AG04450 (cell line): Measurements from ENCODE around the gene POLR2E. TPM values are rescaled to one million over a fixed set of nuclear protein-coding genes. Genes with fewer than 3 reads are reported as not detected.

Source experiments
- CTCF ChIA-PET: fragments of 300-600, 350-600 bp; formaldehyde crosslinking; extraction: SDS; loops from one replicate; lab custom pipeline; 2022; ENCODE audit warnings: antibody characterized with exemption, inconsistent platforms; lab: Charles Lee
- POLR2A ChIA-PET: fragments of 350-600 bp; formaldehyde crosslinking; extraction: SDS; loops from one replicate; lab custom pipeline; 2021; ENCODE audit warnings: antibody characterized with exemption, inconsistent platforms; lab: Yijun Ruan, JAX
- DNase-seq: peaks from one replicate; pipeline ENCODE4 v3.0.0-alpha.2; 2011; ENCODE audit warnings: low read depth, low spot score
- H3K27ac ChIP-seq: one replicate; pipeline ENCODE4 v1.5.1; 2012; ENCODE audit warnings: low read depth, low read length, control low read depth
- H3K27me3 ChIP-seq: one replicate; pipeline ENCODE4 v1.6.0; 2012; ENCODE audit warnings: low read length; ENCODE audit not compliant: control insufficient read depth, insufficient read depth
- H3K4me3 ChIP-seq: 2 replicates; pipeline ENCODE4 v1.5.1; 2011; ENCODE audit warnings: mild to moderate bottlenecking, low read depth, low read length, control low read depth
- H3K9me3 ChIP-seq: 2 replicates; pipeline ENCODE4 v1.5.1; 2012; ENCODE audit warnings: low read length; ENCODE audit not compliant: control insufficient read depth, insufficient read depth
- CTCF ChIP-seq: IDR thresholded peaks from 2 replicates; pipeline ENCODE4 v1.5.1; 2011; ENCODE audit warnings: low read depth, low read length, control low read depth, inconsistent platforms
- polyA plus RNA-seq: library from polyadenylated mRNA; depleted of rRNA; stranded (reverse); fragments of >200 nt; gene quantifications from 2 replicates; pipeline ENCODE4 v1.2.3, GENCODE V29; 2011

Gene POLR2E
- polyA plus RNA-seq, 1 experiment, result 140 TPM

- no peak for DNase-seq
- H3K27me3 ChIP-seq, result no peaks in the 10 kb centered on the region
- CTCF ChIA-PET, result no interaction called here
- no peak overlapping the region for H3K27ac ChIP-seq
- peaks cover 18% of the 10 kb centered on the region; the same call in 1 of the 2 replicates for H3K9me3 ChIP-seq
- POLR2A ChIA-PET, result interaction anchor here (0.7 kb wide), 1 partner anchor 17 kb away, joined by 3 read pairs; no protein-coding TSS in a partner anchor
- no peak for TF ChIP-seq CTCF
- H3K4me3 ChIP-seq, result no peak overlapping the region
Observed at GRCh38 chr19:1140272-1141027, 45.3 kb upstream of the POLR2E start.

- no peaks in the 10 kb centered on the region for H3K27me3 ChIP-seq
- peaks cover 17% of the 10 kb centered on the region; the same call in 1 of the 2 replicates for H3K9me3 ChIP-seq
- no peak overlapping the region for H3K4me3 ChIP-seq
- H3K27ac ChIP-seq, result no peak overlapping the region
- no peak for TF ChIP-seq CTCF
- ChIA-PET POLR2A (no interaction called here), CTCF (interaction anchor here (0.6 kb wide), 1 partner anchor 83 kb away, joined by 3 read pairs; no protein-coding TSS in a partner anchor)
- DNase-seq, result no peak
Observed at GRCh38 chr19:1139126-1139525, 44.0 kb upstream of the POLR2E start.

- POLR2A ChIA-PET, result no interaction called here
- CTCF ChIA-PET, result no interaction called here
- Histone ChIP-seq H3K27me3 (no peaks in the 10 kb centered on the region), H3K4me3 (no peak overlapping the region), H3K27ac (no peak overlapping the region), H3K9me3 (peaks cover 14% of the 10 kb centered on the region; the same call in 1 of the 2 replicates)
- DNase-seq, result no peak
- TF ChIP-seq CTCF, result no peak
Observed at GRCh38 chr19:1138121-1138520, 42.9 kb upstream of the POLR2E start.

GRCh38 chr19:1136621-1137317, 41.6 kb upstream of the POLR2E start:
- Histone ChIP-seq H3K9me3 (peaks cover 15% of the 10 kb centered on the region; the same call in 1 of the 2 replicates), H3K27ac (no peak overlapping the region), H3K4me3 (no peak overlapping the region), H3K27me3 (no peaks in the 10 kb centered on the region)
- no peak for DNase-seq
- ChIA-PET POLR2A (no interaction called here), CTCF (interaction anchor here (0.6 kb wide), 1 partner anchor 23 kb away, joined by 3 read pairs; no protein-coding TSS in a partner anchor)
- no peak for TF ChIP-seq CTCF
